Astrocyte of the cerebellum (primary cell): Measurements from ENCODE around the gene GRAMD1C.

Experiments used
- DNase-seq: peaks from one replicate; pipeline ENCODE4 v3.0.0-alpha.2; 2011; ENCODE audit warnings: low read depth
- H3K4me3 ChIP-seq: 2 replicates; pipeline ENCODE4 v1.5.1; 2011; ENCODE audit warnings: mild to moderate bottlenecking, low read depth, low read length, moderate library complexity
- CTCF ChIP-seq: IDR thresholded peaks from 2 replicates; pipeline ENCODE4 v1.5.1; 2012; ENCODE audit warnings: low read length, low read depth, moderate library complexity, mild to moderate bottlenecking; ENCODE audit errors: missing control alignments
- in situ Hi-C: cut with HindIII; loops from 2 replicates; pipeline ENCODE4 v1.10.0; 2017; ENCODE audit warnings: low sequenced_read_pairs

GRAMD1C gene

GRCh38 chr3:113838631-113839209, at the start of gene GRAMD1C:
TSS of gene GRAMD1C (plus strand) at chr3:113838788. CDS start at chr3:113838910, 122 bp downstream.
- peak within 1 kb of the TSS; percentile 77 for H3K4me3 ChIP-seq
- TF ChIP-seq CTCF, result peak; percentile 84
- in situ Hi-C loops, result no loop called here
- DNase-seq, result peak; percentile 76

GRCh38 chr3:113791381-113791780, 47.2 kb upstream of the GRAMD1C start:
- in situ Hi-C loops, result no loop called here
- no peak overlapping the region for H3K4me3 ChIP-seq
- no peak for TF ChIP-seq CTCF
- DNase-seq, result no peak

GRCh38 chr3:113794526-113794925, 44.1 kb upstream of the GRAMD1C start:
- no peak for TF ChIP-seq CTCF
- DNase-seq, result no peak
- H3K4me3 ChIP-seq, result no peak overlapping the region
- in situ Hi-C loops, result no loop called here

- no peak overlapping the region for H3K4me3 ChIP-seq
- in situ Hi-C loops, result no loop called here
- peak; percentile 13 for TF ChIP-seq CTCF
- DNase-seq, result no peak
These were observed 42.9 kb upstream of the GRAMD1C start for GRCh38 chr3:113795693-113796092.

GRCh38 chr3:113802795-113803455, 35.7 kb upstream of the GRAMD1C start:
- no peak for TF ChIP-seq CTCF
- no peak overlapping the region for H3K4me3 ChIP-seq
- in situ Hi-C loops, result no loop called here
- DNase-seq, result no peak

GRCh38 chr3:113804661-113805060, 33.9 kb upstream of the GRAMD1C start:
- no peak for DNase-seq
- no peak for TF ChIP-seq CTCF
- in situ Hi-C loops, result no loop called here
- H3K4me3 ChIP-seq, result no peak overlapping the region

GRCh38 chr3:113805249-113805648, 33.3 kb upstream of the GRAMD1C start:
- DNase-seq, result no peak
- TF ChIP-seq CTCF, result no peak
- in situ Hi-C loops, result no loop called here
- no peak overlapping the region for H3K4me3 ChIP-seq
